ENCODE data around the gene TBX19.

TBX19 gene

DNA sequence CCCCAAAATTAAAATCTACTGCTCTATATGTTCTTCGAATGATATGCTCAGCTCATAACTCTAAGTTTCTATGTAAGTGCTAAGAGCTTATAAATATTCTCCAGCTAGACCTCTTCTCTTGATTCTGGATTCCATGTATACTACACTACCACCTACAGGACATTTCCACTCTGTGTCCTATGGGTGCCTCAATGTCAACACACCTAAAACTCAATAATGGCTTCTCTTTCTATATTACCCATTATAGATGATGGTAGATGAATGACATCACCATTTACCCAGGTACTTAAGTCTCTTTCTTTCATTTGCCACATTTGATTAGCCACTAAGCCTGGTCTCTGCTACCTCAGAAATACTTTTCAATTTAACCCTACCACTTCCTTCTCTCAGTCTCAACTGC, 41.3 kb downstream of the TBX19 start:
- no peak for DNase-seq

DNA sequence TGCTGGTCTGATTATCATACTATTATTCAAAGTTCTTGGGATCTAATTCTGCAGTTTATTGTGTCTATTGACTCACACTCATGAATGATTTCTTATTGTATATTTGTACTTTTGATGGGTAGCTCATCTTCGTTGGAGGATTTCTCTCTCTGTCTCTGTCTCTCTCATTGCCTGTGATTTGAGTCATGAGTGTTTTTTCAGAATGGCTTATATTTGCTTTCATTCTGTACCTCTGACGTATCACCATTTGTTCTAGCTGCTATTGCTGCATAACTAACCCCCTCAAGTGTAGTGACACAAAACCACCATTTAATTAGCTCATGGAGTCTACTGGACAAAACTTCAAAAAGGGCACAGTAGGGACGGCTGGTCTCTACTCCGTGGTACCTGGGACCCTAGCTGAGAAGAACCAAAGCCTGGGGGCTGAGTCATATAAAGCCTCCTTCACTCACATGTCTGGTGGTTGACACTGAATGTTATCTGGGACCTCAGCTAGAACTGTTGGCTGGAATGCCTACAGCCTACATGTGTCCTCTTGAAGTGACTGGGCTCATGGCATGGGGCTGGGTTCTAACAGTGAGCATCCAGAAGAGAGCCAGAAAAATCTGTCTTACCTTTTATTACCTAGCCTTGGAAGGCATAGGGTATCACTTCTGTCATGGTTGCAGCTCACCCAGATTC, 44.2 kb downstream of the TBX19 start:
- DNase-seq: no peak

DNA sequence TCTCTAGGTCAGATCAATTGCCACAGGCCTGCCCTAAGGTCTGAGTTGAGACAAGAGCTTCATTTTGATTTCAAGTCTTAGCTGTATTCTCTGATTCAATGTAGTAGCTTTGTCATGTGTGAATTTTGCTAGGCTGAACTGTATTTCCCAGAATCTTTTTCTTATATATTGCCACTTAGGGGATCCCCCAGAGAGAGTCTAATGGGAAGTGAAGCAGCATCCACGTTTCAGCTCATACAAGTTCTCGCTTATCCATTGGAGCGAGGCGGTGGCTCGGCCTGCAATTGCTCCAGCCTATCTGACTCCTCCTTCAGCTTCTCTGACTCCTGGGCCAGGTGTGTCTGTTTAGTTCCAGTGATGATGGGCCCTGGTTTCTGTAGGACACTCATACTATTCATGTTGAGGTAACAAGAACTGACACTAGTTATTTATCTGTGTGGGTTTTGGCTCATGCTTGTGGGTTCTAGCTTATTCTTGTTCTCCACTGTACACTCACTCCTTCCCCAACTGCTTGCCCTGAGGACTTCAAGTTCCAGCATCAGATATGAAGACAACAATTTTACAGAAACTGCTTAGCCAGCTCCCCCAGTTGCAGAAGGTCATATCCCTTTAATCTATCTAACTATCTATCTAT, 48.2 kb downstream of the TBX19 start:
- DNase-seq: no peak

DNA sequence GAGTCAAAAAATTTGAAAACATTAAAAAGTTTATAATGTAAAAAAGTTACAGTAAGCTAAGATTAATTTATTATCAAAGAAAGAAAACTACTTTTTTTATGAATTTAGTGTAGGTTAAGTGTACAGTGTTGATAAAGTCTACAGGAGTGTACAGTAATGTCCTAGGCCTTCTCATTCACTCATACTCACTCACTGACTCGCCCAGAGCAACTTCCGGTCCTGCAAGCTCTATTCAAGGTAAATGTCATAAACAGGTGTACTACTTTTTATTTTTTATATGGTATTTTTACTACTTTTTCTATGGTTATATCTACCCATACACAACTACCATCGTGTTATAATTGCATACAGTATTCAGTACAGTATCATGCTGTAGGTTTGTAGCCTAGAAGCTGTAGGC, 49.6 kb downstream of the TBX19 start:
- no peak for DNase-seq

DNA sequence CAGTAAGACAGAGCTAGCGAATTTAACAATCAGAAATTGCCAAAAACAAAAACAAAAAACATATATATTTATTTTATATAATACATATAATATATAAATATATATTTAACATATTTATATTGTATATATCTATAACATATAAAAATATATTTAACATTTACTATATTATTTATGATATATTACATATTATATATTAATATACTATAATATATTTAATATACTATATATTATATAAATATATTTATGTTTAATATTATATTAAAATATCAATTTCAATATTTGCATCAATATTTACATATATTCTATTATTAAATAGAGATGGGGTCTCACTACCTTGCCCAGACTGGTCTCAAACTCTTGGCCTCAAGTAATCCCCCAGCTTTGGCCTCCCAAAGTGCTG, 50.9 kb downstream of the TBX19 start:
- DNase-seq: no peak

DNA sequence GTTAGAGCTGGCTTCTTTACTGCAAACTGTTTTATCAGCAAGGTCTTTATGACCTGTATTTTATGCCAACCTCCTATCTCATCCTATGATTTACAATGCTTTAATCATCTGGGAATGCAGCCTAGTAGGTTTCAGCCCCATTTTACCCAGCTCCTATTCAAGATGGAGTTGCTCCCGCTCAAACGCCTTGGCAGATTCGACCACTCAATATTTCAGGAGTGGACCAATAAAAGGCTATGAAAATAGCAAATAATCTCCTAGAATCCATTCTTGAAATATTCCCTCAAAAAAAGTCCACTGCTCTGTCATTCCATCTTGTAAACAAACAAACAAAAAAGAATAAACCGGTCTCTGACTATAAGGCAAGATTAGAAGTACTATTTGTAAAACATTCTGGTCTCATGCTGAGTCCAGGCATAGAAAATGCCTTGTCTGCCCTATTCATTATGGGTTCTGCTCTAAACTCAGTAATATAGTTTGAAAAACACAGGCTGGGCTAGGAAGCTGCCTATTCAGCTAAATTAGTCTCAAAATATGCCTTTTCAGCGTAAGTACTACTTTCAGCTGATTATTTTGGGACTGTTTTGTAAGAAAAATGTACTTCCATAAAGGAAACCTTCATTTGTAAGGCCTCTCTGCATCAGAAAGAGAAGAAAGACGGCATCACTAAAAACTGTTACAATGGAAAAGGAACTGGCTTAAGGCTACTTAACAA, 53.0 kb downstream of the TBX19 start:
- no peak for DNase-seq

DNA sequence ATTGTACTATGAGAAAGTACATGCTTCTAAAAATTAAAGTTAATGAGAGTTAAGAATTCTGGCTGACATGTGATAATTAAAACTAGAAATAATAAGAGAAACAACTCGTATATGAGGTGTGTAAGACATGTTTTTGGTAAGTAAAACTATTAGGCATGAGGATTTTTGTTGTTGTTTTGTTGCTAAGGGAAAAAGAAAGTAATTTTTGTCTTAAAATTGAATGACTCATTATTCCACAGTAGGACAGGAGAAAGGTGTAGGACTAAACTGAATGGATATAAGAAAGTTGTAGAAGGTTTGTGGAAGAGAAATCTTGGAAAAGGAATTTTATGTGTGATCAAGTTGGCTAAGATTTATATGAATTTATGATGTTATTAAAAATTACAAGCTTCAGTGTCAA, 54.8 kb downstream of the TBX19 start:
- no peak for DNase-seq

DNA sequence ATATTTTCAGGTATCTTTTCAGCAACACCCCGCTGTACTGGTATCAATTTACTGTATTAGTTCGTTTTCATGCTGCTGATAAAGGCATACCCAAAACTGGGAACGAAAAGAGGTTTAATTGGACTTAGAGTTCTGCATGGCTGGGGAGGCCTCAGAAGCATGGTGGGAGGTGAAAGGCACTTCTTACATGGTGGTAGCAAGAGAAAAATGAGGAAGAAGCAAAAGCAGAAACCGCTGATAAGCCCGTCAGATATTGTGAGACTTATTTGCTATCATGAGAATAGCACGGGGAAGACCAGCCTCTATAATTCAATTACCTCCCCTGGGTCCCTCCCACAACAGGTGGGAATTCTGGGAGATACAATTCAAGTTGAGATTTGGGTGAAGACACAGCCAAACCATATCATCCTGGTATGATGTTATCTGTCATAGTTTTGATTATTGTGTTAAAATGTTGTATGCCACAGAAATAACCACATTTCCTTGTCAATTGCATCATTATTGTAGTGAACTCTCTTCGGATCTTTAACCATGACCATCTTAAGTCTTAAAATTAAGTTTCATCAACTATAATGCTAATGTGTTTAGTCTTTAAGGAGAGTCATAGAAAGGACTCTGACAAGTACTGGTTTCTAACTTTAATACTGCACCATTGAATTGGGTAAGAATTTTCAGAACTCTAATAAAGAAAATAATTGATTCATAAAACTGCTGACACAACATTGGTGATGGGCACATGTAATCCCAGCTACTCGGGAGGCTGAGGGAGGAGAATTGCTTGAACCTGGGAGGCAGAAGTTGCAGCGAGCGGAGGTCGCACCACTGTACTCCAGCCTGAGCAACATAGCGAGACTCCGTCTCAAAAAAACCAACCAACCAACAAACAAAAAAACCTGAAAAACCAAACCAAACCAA, 58.2 kb downstream of the TBX19 start:
- DNase-seq: no peak

DNA sequence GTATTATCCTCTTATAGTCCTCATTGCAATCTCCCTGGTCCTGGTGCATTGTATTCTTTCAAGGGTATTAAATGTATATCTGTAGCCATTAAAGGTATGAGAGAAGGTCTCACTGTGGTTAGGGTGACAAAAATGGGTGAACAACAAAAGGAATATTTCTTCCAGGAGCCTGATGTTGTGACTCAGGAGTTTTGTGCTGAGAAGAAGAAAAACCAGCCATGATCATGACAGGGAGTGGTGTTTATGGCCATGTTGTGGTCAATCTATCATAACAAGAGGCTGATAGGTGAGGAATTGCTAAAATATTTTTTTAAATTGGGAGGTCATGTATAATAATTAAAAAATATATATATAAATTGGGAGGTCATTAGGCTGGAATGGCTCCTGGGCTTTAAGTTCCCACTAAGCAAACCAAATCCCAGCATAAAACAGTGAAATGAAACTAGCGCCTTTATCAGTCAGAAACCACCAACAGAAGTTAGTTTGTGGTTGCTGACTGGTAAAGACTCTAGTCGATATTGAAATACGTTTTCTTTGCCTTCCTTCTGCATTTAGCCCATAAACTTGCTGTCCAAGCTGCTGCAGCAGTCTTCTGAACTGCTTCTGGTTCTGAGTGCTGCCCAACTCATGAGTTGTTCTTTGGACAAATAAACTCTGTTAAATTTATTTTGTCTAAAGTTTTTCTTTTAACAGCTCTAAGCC, 60.3 kb downstream of the TBX19 start:
- no peak for DNase-seq

DNA sequence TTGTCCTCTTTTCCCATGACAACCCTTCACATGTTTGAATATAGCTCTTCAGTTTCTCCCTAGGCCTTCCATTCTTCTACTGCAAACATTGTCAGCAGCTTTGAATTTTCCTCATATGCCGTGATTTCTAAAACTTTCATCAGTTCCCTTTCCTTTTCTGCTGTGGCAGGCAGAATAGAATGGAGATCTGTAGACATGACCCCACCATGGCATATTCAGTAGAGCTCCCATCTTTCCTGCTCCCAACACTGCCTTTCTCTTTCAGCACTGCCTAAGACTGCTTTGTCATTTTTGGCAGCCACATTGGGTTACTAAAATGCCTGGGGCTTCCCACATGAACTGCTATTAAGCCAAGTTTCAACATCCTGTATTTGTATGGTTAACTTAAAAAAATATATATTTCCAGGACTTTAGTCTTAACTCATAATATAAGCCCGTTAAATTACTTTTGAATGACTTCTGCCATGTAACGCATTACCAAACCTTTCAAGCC, 60.9 kb downstream of the TBX19 start:
- no peak for DNase-seq

DNA sequence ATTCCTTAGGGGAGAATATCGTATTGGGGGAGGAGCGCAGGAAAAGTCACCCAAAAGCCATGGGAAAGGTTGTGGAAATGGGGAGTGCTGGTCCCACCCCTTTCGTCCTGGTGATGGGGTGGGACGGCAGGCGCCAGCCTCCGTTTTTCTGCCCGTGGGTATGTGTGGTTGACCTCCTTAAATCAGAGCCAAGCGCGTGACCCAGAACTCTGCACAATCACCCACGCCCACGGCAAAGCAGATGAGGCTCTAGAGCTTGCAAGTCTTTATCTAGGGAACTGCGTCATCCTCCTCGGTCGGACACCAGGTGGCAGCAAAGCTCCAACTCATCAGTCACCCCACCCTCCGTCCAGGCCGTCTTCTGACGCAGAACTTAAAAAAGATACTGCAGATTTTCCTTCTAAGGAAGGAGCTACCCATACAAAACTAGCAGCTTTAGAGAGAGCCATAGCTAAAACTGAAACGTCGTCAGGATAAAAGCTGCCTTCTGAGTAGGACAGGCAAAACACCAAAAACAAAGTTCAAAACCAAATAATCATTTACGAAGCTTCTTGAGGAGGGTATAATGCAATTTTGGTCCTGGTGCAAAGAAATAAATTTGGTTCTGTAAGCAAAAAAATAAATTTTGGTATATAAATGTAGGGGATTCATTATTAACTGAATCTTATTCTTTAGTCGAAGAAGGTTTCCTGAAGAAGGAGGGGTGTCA, 62.0 kb downstream of the TBX19 start:
- DNase-seq: peak; percentile 38 to 62

DNA sequence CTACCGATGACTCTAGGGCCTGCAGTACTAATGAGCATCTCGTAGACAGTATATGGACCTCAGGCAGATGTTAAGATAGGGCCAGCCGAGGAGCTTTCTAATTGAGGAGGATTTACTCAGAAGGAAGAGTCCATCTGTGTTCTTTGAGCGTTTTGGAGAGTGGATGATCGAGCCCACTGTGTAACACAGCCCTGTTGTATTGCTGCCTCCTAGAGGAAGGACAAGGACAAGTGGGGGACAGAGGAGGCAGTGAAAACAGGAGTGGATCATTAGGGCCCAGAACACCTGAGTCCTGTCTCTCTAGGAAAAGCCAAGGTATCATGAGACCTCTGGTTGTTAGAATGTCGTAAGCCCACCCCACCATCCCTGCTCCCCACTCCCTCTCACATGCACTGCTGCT, 62.9 kb downstream of the TBX19 start:
- no peak for DNase-seq

DNA sequence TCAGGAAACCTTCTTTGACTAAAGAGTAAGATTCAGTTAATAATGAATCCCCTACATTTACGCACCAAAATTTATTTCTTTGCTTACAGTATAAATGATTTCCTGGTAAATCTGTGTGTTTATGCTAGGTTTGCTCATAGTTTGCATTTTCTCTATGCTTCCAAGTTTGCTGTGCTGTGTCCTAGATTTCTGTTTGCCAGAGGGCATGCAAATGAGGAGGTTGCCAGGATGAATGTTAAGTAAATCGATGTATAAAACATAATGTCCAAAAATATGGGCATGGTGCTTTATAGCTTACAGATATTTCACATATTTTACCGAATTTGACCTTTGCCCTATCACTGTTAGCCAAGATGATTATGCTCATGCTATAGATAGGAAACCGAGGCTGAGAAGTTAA, 63.8 kb downstream of the TBX19 start:
- no peak for DNase-seq

DNA sequence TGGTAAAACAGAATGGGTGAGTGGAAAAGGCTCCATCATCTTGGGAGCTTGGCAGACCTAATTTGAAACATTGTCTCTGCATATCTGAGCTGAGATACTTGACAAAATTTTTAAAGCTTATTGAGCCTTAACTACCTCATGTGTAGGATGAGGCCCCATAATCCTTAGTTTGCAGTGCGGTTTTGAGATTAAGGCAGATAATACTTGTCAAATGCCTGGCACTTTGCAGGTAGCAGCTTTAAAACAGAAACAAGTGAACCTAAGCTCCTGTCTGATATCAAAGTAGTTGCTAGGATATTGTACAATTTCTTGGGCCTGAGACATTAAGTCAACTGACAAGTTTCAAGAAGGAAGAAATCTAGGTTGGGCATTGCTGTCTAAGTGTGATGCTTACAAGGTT, 65.3 kb downstream of the TBX19 start:
- DNase-seq: no peak

DNA sequence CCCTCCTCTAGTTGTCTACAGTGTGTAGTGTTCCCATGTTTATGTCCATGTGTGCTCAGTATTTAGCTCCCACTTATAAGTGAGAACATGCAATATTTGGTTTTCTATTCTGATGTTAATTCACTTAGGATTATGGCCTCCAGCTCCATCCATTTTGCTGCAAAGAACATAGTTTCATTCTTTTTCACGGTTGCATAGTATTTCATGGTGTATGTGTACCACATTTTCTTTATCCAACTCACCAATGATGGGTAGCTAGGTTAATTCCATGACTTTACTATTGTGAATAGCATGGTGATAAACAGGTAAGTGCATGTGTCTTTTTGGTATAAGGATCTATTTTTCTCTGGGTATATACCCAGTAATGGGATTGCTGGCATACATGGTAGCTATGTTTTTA, 67.0 kb downstream of the TBX19 start:
- DNase-seq: no peak

DNA sequence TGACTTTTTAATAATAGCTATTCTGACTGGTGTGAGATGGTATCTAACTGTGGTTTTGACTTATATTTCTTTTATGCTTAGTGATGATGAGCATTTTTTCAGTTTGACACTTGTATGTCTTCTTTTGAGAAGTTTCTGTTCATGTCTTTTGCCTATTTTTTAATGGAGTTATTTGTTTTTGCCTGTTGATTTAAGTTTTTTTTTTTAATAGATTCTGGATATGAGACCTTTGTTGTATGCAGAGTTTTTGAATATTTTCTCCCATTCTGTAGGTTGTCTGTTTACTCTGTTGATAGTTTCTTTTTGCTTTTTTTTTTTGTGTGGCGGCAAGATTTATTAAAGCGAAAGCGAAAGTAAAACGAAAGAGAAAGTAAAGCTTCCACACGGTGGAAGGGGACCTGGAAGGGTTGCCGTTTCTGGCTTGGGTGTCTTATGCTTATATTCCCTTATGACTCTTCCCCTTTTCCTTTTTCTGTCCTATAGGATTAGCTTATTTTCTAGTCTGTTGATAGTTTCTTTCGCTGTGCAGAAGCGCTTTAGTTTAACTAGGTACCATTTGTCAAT, 67.6 kb downstream of the TBX19 start:
- no peak for DNase-seq

DNA sequence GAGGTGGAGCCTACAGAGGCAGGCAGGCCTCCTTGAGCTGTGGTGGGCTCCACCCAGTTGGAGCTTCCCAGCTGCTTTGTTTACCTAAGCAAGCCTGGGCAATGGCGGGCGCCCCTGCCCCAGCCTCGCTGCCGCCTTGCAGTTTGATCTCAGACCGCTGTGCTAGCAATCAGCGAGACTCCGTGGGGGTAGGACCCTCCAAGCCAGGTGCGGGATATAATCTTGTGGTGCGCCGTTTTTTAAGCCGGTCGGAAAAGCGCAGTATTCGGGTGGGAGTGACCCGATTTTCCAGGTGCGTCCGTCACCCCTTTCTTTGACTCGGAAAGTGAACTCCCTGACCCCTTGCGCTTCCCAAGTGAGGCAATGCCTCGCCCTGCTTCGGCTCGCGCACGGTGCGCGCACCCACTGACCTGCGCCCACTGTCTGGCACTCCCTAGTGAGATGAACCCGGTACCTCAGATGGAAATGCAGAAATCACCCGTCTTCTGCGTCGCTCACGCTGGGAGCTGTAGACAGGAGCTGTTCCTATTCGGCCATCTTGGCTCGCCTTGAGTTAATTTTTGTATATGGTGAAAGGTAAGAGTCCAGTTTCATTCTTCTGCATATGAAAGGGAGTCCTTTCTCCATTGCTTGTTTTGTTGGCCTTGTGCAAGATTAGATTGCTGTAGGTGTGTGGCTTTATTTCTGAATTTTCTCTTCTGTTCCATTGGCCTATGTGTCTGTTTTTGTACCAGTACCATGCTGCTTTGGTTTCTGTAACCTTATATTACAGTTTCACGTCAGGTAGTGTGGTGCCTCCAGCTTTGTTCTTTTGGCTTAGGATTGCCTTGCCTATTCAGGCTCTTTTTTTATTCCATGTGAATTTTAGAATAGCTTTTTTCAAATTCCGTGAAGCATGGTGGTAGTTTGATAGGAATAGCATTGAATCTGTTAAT, 73.9 kb downstream of the TBX19 start:
- peak; percentile 1 to 11 for DNase-seq

DNA sequence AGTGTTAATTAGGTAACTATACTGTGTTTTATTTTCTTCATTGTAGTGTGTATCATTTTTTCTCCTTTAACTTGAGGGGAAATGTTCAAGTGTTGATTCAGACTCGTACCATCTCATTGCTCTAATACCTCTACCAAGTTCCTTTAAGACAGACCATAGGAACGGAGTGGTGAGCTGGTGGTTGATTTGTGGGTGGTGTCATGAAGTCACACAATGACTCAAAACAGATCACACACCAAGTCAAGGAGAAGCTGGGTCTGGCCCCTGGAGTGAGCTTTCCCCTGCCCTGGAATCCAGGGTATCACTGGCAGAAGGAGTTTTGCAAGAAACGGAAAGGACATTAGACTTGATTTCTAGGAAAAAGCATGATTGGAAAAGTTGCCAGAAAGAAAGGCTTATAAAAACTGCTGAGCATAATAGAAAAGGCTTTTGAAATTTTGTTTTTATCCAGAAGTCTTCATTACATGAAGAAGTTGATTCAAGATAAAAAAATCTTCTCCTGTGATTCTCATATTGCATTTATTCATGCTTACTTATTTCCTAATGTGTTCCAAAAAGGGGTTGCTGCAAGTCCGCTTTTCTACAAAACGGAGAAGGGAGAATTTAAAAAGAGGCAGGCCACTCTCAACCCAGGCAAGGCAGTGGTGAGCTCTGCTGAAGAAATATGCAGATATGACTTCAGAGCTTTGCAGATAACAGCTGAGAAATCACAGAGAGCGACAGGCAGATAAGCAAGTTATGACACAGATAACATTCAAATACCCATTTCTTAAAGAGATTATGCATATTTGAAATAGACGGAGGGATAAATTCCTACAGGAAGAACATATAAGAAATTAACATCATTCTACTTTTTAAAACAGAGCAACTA, 79.7 kb downstream of the TBX19 start:
- no peak for DNase-seq

DNA sequence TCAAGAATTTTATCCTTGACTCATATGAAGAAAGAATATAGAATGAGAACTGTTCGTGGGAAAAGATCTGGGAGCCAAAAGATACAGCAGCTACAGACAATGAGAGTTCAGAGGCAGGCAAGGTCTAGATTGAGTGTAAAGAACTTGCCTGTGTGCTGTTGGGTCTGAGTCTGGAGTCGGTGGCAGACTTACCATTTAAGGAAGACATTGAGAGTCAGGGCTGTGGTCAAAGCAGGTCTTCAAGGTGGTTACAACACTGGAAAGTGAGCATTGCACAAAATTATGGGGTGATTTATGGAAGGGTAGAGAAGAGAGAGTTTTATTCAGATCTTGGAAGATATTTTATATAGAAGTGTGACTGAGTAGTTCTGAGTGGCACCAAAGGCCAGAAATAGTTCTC, 80.6 kb downstream of the TBX19 start:
- no peak for DNase-seq
